HG03342 (cell line): ENCODE results near the gene AP1M2.
"Not testable (repeated sequence)": the region's sequence is repeated elsewhere in the genome, so short reads cannot be mapped to it uniquely, and the experiment has no call there.

Source experiments
- ATAC-seq: cut with Tn5 transposase; IDR thresholded peaks from one replicate; pipeline ENCODE4 v1.9.1; 2021; ENCODE audit warnings: mild to moderate bottlenecking, moderate library complexity; ENCODE audit not compliant: unreplicated experiment

Gene AP1M2

DNA sequence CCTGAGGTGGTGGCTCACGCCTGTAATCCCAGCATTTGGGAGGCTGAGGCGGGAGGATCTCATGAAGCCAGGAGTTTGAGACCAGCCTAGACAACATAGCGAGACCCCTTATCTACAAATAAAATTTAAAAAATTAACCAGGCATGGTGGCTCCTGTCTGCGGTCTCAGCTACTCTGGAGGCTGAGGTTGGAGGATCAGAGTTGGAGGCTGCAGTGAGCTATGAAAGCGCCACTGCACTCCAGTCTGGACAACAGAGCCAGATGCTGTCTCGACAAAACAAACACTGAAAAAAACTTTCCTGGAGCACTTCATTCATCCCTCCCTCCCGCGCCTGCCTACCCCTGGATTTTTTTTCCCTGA, 44.1 kb downstream of the AP1M2 start:
- ATAC-seq: no peak

DNA sequence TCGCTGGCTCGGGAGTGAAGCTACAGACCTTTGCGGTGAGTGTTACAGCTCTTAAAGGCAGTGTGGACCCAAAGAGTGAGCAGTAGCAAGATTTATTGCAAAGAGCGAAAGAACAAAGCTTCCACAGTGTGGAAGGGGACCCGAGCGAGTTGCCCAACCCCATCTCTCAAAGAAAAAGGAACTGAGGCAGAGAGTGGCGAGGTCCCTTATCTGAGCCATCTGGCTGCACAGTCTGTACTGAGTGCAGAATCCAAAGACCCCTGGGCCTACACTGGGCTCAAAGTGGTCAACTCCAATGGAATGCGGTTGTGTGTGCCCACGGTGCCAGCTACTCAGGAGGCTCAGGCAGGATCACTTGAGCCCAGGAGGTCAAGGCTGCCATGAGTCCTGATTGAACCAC, 48.1 kb downstream of the AP1M2 start:
- not testable (repeated sequence) for ATAC-seq

DNA sequence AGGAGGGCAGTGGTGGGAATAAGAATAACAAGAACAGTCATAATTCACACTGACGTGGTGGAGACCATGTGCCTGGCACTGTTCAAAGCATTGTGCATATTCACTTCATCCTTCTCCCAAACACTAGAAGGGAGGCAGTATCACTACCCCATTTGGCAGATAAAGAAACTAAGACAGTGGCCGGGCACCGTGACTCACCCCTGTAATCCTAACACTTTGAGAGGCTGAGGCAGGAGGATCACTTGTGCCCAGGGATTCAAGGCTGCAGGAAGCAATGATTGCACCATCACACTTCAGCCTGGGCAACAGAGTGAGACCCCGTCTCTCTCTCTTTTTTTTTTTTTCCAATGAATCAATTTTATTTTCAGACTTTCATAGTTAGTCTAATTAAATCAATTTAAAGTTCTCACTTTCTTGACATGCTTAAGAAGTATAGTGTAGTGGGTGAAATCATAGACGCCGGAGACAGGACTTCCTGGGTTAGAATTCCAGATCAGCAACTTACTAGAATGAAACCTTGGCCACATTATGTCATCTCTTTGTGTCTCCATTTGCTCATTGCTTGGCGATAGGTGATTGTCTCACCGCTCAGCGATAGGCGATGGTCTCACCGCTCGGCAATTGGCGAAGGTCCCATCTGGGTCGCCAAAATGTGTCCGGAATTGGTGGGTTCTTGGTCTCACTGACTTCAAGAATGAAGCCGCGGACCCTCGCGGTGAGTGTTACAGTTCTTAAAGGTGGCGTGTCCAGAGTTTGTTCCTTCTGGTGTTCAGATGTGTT, 48.7 kb downstream of the AP1M2 start:
- no peak for ATAC-seq

DNA sequence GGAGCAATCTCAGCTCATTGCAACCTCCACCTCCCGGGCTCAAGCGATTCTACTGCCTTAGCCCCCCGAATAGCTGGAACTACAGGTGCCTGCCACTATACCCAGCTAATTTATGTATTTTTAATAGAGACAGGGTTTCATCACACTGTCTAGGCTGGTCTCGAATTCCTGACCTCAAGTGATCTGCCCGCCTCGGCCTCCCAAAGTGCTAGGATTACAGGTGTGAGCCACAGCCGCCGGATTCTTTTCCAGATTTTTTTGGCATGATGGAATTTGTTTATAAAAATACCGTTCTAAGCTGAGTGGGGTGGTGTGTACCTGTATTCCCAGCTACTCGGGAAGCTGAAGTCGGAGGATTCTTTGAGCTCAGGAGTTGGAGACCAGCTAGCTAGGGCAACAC, 49.4 kb downstream of the AP1M2 start:
- ATAC-seq: no peak

DNA sequence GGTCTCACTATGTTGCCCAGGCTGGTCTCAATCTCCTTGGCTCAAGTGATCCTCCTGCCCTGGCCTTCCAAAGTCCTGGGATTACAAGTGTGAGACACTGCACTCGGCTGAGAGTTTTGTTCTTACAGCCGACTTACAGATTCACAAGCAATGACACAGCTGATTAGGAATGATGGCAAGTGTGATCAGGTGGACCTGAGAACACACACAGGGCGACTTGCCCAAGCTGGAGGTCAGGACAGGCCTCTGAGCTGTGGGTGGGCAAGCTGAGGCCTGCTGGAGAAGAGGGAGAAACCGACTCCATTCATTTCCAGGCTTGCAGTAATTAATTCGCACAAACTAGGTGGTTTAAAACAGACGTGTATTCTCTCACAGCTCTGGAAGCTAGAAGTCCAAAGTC, 51.5 kb downstream of the AP1M2 start:
- no peak for ATAC-seq

DNA sequence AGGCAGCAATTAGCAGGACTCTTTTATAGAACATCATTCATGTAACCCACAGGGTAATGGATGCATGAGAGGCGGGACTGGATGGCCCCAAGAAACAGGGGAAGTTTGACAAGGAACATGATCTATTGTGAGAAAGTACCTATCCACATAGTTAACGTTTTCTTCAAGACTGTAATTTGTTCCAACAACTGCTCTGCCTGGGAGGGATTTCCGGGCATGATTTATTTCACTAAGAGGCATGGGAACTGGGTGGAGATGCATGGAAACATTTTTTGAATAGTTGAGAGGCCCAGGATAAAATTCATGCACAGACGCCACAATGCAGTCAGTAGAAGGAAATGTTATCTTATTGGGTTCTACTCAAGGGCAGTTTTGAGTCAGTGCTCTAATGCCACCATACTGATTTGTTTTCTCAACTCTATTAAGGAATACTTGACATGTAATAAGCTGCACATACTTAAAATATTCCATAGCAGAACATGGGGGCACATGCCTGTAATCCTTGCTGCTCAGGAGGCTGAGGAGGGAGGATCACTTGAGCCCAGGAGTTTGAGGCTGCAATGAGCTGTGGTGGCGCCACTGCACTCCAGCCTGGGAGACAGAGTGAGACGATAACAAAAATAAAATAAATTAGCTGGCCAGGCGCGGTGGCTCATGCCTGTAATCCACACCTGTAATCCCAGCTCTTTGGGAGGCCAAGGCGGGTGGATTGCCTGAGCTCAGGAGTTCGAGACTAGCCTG, 53.3 kb downstream of the AP1M2 start:
- ATAC-seq: no peak

DNA sequence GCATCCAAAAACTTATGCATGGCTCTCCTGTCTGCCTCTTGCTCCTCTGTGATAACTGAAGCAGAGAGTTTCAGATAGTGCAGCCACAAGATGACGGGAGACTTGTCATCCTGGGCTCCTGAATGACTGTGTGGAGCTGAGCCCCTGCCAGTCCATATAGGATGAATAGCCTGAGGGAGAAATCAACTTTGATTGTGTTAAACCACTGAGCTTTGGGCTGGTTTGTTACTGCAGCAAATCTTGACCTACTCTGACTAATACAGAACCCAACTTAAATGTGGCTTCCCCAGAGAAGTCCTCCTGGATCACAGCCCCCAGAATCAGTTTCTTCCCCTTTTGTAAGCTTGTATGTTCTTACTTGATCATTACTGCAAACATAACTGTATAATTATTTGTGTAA, 54.7 kb downstream of the AP1M2 start:
- ATAC-seq: no peak

DNA sequence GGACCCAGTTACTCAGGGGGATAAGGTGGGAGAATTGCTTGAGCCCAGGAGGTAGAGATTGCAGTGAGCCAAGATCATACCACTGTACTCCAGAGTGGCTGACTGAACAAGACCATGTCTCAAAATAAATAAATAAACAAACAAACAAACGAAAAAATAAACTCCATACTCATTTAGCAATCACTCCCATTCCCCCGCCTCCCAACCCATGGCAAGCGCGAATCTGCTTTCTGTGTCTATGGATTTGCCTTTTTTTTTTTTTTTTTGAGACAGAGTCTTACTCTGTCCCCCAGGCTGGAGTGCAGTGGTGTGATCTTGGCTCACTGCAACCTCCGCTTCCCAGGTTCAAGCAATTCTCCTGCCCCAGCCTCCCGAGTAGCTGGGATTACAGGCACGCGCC, 60.2 kb downstream of the AP1M2 start:
- not testable (repeated sequence) for ATAC-seq

DNA sequence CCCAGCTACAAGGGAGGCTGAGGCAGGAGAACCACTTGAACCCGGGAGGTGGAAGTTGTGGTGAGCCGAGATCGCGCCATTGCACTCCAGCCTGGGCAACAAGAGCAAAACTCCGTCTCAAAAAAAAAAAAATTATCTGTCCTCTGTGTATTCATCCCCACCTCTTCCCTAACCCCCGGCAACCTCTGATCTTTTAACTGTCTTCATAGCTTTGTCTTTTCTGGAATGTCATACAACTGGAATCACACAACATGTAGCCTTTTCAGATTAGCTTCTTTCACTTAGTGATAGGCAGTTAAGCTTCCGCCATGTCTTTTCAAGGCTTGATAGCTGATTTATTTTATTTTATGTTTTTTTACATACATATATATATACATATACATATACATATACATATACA, 61.5 kb downstream of the AP1M2 start:
- ATAC-seq: no peak

DNA sequence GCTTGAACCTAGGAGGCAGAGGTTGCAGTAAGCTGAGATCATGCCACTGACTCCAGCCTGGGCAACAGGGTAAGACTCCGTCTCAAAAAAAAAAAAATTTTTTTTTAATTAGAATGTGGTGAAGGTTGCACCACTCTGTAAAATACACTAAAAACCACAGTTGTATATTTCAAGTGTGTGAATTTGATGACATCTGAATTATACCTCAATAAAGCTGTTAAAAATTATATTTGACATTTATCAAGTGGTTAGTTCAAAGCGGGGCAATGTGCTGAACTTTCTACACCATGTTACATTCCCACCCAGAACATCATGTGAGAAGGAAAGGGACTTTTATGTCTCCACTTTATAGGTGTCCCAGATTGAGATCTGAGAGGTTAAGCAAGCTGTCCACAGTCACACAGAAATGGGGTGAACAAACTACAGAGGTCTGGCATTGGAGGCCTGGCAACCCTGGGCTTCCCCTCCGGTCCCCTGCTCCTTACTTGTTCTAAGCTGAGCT, 63.9 kb downstream of the AP1M2 start:
- no peak for ATAC-seq
